Suppressor macrophage treated with lipopolysaccharide for 1 hour (primary cell): ENCODE measurements around the gene BNIPL.
A peak's percentile ranks its signal among the peaks of the same experiment; 100 is the strongest.

Source experiments
- DNase-seq, 3 donors: peaks; one replicate each; pipeline ENCODE4 v3.0.0-alpha.2; 2020 to 2022

Gene BNIPL

GRCh38 chr1:151010346-151010726 lies 26.1 kb upstream of the BNIPL start:
- no peak for DNase-seq

- no peak for DNase-seq
Observed at GRCh38 chr1:151011154-151011850, 25.1 kb upstream of the BNIPL start.

GRCh38 chr1:151012684-151013471 lies 23.5 kb upstream of the BNIPL start:
- no peak for DNase-seq

GRCh38 chr1:151013518-151013917 lies 22.9 kb upstream of the BNIPL start:
- no peak for DNase-seq

- DNase-seq = peak; percentile 82 to 92 (median 90)
Observed at GRCh38 chr1:151024540-151025146, 11.7 kb upstream of the BNIPL start.

GRCh38 chr1:151026460-151026859 lies 9.9 kb upstream of the BNIPL start:
- no peak for DNase-seq

GRCh38 chr1:151032164-151032563 lies 4.2 kb upstream of the BNIPL start:
- DNase-seq = no peak

GRCh38 chr1:151035167-151035566 lies 1.2 kb upstream of the BNIPL start:
- DNase-seq = no peak

GRCh38 chr1:151037032-151037431 lies 646 bp downstream of the BNIPL start:
- no peak for DNase-seq

- DNase-seq = no peak
Observed at GRCh38 chr1:151039521-151039920, 3.1 kb downstream of the BNIPL start.

- DNase-seq = no peak
Observed at GRCh38 chr1:151043163-151043562, 6.8 kb downstream of the BNIPL start.

GRCh38 chr1:151047591-151047924 lies 11.2 kb downstream of the BNIPL start, which contains the start of gene C1orf56:
TSS of gene C1orf56 (plus strand) at chr1:151047751. CDS start at chr1:151047848, 97 bp downstream.
- DNase-seq = peak; percentile 42 to 69 (median 43)

GRCh38 chr1:151047925-151048644 lies 11.7 kb downstream of the BNIPL start:
- DNase-seq = peak; percentile 57 to 72 (median 65)

GRCh38 chr1:151048645-151049032 lies 12.3 kb downstream of the BNIPL start:
- DNase-seq = no peak

- DNase-seq = no peak
Observed at GRCh38 chr1:151049458-151049857, 13.1 kb downstream of the BNIPL start.

- no peak for DNase-seq
Observed at GRCh38 chr1:151050051-151050688, 13.8 kb downstream of the BNIPL start.

GRCh38 chr1:151051356-151052009 lies 15.1 kb downstream of the BNIPL start:
- no peak for DNase-seq

- DNase-seq = no peak
Observed at GRCh38 chr1:151054971-151055547, 18.7 kb downstream of the BNIPL start.

- no peak for DNase-seq
Observed at GRCh38 chr1:151055581-151055980, 19.2 kb downstream of the BNIPL start.

GRCh38 chr1:151056149-151056548 lies 19.8 kb downstream of the BNIPL start:
- no peak for DNase-seq

- no peak for DNase-seq
Observed at GRCh38 chr1:151058692-151059091, 22.3 kb downstream of the BNIPL start.
